HG03103 (cell line): ENCODE data around the gene AP3B1.

ENCODE experiments used
- ATAC-seq: cut with Tn5 transposase; IDR thresholded peaks from one replicate; pipeline ENCODE4 v1.9.1; 2021; ENCODE audit warnings: low read depth; ENCODE audit not compliant: unreplicated experiment

The AP3B1 gene

DNA sequence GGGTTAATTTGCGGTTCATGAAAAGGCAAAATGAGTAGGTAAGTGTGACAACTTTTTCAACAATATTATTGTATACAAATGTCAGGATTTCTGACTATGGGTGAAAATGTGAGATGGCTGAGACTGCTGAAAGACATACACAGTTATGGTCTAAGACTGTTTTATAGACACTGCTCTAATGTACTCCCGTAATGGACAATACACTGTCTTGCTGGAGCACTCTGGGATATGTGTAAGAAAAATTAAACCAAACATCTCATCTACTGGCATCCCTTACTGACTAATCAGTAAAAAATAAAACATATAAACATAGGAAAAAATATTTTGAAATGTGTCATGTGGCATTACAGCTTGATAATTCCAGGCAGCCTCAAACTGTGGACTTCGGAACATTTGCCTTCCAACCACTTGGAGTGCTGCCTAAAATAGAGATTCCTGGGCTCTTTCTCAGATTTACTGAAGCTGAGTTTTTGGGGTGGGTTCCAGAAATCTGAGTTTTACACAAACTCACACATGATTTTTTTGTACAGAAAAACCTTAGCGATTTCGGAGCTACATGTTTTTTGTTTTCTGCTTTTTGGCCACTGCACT, 284.5 kb downstream of the AP3B1 start:
- no peak for ATAC-seq

DNA sequence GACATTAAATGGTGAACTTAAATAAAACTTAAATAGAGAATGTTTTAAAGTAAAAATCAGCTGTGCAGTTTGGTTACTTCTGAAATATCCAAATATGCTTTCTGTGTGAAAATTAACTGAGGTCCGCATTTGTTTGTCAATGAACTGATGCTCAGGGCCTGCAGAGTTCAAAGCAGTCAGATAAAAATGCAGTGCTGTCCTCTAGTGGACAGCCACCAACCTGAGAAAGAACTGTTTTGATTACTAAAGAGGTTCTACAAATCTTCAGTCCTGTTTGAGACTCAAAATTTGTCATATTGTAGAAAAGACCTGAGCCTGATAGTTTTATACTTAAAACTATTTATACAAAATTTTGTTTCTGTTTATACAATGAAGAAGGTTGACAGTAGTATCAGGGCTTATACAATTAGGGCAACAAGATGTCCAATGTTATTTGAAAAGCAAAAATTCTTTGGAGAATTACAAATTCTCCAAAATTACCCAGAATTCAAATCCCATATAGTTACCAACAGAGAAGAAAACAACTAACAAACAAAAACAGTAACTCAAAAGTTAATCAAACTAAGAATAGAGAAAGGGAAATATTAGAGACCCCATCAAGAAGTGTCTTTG, 286.0 kb downstream of the AP3B1 start:
- ATAC-seq: no peak

DNA sequence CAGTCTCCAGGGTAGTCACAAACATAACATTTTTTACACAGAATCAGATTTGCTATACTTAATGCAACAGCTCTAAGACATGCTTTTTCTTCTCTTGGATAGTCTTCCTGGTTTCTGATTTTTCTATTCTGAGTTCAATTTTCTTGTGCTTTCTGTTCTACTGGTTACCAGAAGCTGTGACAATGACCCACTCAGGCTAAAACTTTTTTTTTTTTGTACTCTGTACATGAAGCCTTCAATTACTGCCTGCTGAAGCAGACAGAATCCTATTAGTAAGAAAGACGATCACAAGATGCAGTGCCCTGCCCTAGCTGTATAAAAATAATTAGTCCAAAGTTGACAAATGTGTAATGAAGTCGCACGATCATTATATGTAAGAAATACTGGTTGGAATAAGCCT, 287.3 kb downstream of the AP3B1 start:
- ATAC-seq: no peak

DNA sequence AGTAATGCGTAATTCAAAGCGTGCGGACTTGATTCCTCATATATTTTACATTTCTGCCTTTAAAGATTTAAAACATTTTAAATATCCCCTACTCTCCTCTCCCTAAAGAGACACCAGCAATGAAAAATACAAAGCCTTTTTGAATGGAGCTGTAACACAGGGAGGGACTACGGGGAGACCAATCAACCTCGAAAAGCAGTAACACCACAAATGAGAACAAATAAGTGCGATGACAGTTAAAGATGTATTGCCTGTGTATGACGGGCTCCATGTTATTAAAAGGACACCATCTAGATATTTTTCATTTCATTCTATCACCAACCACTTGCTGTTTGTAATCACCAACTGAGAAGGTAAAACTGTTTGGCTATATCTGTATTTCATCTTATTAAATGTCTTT, 288.0 kb downstream of the AP3B1 start:
- no peak for ATAC-seq

DNA sequence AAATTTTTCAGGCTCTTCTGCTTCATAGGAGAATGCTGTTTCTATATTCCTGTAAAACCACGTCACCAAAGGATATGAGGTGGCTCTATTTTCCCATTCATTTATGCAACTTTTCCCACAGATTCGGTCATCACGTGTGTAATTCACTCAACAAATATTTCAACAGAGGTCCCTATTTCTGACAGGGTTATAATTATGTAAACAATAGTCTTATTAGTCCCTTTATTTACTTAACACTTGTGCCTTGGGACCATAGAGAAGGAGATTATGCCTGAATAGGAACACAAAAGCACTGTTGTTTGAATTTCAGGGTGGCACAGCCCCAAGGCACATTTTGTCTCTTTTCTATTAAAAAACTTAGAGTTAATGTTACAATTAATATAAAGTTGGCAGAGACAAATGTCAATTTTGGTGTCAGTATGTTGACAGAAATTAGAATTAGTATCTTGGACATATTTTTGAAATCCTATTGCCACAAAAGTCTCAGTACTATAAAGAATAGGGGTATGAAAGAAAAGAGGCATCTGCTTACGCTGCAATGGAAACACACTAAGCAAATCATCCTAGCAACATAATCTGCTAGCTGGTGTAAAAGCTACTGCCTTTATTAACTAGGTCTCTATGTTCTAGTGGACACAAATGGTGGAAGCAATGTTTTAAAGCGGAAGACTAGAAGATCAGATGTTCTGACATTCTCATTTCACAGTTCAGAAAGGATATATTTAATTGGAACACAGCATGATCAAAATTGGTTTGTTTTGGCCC, 289.3 kb downstream of the AP3B1 start:
- ATAC-seq: no peak

DNA sequence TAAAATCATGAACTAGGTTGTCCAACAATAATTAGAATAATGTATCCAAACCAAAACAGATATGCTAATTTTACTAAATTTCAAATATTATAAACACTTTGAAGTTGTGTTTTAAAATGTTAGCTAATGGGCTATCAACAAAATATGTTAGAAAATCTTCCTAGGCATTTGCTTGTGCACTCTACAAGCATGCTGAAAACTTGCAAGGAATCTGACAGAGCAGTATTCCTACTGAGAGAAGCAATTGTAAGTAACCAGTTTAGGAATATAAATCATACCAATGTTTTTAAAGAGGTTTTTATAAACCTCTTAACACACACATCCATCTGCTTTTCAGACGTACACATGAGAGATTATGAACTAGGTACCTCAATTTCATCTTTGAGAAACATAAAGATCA, 289.9 kb downstream of the AP3B1 start:
- no peak for ATAC-seq

DNA sequence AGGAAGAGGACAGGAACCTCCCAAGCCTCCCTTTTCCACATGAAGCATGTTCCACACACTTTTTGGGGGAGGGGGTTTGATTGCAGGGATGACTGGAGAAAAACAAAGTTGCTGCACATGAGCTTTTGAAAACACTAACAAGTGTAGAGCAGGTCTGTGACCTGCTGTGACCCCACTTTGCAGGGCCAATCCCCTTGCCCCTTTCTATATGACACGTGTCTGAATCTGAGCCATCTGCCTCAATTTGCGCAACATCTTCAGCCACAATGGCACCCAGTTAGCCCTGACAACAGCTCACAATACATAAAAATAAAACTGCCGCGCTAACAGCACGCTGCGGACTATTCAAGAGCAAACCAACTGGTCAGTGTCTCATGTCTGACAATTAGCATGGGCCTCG, 290.6 kb downstream of the AP3B1 start:
- no peak for ATAC-seq

DNA sequence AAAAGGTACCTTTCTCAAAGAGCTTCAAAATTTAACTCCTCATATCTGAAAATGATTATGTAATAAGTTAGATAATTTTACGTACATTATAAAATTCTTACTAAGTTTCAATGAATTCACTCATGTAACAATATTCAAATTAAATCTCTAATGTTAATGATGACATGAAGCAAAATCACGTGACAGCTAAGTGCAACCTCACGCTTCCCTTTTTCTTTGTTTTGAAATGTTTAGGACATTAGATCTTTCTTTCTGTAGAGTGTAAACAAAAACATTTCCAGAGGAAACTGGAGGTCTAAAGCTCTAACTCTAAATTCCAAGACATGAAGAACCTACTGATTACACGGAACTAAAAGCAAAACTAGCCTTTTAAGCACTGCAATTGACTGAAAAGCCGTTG, 291.0 kb downstream of the AP3B1 start:
- no peak for ATAC-seq

DNA sequence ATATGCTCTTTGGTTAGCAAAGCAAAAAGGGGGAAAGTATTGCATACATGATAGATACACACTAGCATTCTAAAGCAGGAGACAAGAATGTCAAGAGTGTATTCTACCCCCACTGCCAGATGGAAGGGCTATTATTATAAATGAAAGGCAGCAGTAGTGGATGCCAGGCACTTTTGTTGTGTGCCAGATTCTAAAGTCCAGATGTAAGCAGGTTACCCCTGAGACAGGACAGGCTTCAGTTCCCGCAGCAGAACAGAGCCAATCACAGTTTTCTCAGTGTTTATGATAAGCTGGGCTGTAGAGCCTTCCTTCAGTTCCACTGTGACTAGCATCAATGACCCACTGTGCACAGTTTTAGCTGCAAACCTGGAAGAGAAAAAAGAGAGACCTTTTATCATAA, 291.8 kb downstream of the AP3B1 start:
- ATAC-seq: no peak

DNA sequence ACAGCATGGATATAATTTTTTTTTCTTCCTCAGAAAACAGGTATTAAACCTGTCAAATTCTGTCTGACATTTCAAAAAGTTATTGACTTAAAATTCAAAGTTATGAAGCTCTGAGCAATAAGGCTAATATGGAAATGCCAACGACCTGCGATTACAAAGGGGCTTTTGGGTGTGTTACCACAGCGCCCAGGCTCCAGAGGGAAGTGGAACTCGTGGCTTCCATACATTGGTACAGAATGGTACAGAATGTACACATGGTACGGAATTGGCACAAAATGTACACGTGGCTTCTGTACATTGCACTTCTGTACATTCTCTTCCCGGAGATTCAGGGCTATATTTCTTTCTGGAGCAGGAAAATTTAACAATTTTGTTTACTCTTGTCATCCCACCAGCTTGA, 293.3 kb downstream of the AP3B1 start:
- no peak for ATAC-seq

DNA sequence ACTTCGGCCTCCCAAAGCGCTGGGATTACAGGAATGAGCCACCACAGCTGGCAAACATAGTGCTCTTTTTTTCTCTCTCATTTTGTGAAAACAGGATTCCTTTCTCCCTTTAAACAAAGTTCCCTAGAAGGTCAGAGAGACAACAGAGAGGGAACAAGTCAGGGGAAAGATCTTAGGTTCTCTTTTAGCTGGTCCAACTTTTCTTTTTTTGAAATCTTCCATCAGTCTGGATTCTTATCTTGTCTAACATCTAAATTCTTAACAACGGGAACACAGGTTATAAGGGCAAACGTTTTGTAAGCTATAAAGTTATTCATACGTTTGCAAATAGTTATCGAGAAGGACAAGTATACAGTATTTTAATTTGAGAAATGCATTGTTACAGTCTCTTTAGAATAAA, 294.3 kb downstream of the AP3B1 start:
- no peak for ATAC-seq

DNA sequence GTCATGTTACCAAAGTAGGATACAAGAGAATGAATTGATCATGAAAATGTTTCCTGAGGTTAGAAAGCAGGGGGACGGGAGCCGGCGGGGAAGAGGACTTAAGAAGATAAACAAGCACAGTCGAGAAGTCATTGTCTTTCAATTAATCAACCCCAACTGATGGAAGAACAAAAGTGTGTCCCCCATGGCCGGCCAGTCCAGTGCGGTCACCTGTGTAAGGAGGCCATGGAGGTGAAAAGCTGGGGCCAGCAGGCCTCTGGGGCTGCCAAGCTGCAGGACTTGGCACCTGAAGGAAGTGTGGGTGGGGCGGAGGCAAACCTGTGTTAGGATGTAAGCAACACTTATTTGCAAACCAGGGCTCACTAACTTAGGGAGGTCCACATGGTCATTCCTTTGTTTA, 295.1 kb downstream of the AP3B1 start:
- no peak for ATAC-seq

DNA sequence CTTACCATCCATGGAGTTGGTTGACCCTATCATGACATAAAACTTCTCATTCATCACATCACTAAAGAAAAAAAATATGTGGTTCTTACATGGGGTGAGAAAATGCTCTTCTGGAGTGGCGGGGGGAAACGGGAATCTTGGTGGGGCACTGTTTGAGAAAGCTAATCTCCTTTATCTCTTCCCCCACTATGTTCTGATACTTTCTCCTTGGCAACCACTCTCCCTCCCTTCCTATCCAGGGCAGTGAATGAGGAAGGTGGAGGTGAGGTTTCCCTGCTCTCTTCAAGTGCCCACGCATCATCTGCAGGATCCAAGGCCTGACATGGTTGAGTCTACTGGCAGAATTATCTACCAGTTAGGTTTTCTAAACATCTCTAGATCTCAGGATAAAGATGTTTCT, 297.6 kb downstream of the AP3B1 start:
- no peak for ATAC-seq

DNA sequence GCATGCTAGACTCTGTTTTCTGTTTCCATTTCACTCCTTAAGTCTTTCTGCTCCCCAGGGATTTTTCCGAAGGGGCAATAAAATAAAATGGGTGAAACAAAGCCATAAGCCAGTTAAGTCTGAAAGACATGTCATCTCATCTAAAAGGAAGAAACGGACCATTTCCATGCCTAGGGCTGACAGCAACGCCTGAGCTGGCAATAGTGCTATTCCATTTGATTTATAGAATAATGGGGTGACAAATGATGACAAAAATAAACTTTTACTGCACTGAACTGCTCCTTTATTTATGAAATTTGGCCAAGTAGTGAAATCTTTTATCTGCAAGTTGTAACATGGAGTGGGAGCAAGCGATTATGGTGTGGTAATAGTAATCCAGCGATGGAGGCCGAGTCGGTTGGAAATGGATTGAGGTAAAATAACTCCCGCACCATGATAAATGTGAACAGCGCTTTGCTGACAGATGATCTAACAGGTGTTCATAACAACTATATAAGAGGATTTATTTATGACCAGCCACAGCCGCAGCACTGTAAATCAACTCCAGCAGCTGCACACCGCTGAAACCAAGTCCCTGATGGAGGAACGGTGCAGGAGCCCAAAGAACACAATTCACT, 298.6 kb downstream of the AP3B1 start:
- no peak for ATAC-seq

DNA sequence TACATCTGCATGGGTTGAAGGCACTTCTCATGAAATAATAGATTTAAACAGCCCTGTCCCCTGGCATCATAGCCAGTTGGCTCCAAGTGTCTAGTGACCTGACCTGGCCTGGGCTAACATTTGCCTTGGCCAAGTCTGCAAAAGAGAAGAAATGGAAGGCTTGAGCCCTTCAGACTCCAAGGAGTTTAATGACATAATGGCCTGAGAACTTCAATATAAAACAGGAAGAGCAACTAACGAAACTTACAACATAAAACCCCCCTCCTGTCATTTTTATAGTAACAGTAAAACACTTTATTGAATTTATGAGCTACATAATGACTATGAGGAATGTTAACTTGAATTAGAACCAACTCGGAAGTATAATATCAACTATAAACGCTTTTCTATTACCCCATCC, 299.6 kb downstream of the AP3B1 start:
- ATAC-seq: no peak

DNA sequence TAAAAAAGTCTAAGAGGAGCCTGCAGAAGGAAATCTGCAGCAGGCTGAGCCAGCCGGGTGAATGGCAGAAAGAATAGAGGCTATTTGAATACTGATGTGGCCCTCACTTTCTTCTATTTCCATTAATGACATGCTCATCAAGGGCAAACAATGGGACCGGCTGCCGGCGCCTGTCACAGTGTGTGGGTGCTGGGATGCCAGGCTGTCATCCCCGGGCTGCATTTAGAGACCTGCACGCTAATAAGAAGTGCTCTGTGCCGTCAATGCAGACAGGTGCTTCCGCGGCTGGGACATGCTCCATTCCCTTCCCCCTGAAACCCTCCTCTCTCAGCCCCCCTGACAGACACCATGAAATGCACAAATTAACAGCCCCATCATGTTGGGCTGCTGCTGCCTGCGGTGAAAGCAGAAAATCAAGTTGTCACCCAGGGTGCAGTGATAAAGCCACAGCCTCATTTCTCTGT, 300.6 kb downstream of the AP3B1 start:
- ATAC-seq: no peak

DNA sequence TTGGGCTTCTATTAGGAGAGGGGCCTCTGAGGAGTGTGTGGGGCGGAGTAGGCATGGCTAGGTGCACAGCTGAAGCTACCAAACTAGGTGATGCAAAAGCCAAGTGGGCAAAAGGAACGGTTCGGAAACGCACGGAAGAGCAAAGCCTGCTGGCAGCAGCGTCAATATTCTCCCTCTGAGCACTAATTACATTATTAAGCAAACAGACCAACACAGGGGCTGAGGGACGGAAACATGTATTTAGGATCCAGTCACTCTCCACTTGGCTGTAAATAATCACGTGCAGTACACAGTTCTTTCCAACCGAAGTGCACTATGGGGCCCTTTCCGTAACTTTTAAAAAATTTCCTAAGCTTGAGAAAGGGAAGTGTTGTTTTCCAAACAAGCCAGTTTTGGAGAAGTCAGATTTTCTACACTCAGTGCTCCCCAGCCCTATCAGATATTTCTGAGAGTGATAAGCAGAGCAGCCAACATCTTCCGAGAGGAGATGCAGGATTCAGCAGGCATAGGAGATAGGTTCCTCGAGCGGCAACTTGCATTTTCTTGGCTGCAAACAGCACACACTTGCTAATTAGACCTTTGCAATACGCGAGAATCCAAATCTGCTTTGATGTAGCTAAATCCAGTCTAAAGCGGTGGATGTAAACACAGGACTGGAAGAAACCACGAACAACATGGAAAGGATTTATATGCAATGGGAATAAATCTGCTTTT, 301.2 kb downstream of the AP3B1 start:
- no peak for ATAC-seq

DNA sequence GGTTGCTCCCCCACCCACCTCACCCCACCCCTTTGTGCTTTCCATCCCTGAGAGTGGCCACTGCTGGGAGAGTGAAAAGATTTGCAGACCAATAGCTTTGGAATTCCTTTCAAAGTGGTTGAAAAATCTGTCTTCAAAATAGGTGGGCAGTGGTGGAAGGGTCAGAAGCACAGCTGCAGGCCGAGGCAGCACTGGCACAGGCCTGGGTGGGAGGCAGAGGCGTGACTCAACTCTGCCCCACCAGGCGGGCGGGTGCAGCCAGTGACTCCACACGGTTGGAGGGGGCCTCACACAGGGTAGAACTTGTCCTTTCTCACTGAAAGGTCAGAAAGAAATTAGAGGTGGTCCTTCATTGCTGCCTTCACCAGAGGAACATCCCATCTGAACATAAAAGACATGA, 303.4 kb downstream of the AP3B1 start:
- no peak for ATAC-seq

DNA sequence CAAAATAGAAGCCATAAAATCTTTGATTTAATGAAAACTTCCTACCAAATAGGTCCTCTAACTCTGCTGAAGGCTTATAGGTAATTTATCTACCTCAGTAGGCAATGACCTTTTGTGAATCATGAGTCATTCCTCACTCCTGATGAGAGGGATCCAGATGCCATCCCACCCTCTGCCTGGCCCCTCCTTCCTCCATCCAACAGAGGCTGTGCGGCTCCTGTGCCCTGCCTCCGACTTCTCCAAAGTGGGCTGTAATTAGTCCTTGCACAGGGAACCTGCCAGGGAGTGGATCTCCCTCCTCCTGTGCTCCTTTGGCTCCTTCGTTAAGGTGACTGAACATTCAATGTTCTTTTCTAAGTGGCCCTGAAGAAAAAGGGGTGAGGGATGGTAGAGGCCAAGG, 304.5 kb downstream of the AP3B1 start:
- no peak for ATAC-seq

DNA sequence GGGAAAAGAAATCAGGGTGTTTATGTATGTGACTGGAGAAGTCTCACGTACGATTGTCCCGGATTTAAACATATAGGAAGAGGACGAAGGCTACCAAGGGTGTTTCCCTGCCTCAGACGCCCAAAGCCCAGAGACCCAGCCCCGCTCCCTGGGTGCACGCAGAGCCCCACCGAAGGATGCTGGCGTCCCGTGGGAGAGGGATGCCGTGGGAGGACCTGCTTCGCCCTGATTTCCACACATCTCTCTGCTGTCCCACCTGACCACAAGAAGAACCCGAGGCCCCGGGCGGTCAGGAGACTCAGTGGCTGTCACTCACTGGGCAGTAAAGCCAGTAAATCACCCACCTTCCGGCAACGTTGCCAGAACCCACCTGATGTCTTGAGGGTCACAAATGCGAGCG, 306.5 kb downstream of the AP3B1 start:
- no peak for ATAC-seq

DNA sequence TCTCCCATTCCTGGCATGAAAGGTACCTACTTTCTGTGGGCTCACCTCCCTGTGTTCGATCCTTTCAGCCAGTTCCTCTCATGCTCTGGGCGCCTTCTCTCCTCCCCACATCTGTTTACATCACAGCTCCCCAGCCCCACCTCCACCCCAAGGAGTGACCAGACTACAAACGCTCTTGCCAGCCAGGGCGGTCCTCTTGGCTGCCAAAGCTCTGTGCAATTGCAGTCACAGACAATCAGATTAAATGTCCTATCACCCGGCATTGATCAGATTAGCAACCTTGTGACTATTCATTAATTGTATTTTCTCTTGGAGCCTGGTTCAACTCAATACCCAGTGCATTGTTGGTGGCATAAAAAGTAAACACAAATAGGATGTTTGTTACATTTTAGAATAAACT, 307.2 kb downstream of the AP3B1 start:
- ATAC-seq: no peak
